Activated T-cell treated with anti-CD3 and anti-CD28 coated beads, Interleukin-2, amount 50 U/mL, for 72 hours (primary cell): ENCODE data around the gene GRM8. TPM values are rescaled to one million over a fixed set of nuclear protein-coding genes. Genes with fewer than 3 reads are reported as not detected.

Source experiments
- ATAC-seq, 2 donors: fragments of 150-1000 bp; cut with Tn5 transposase; replicated peaks in 1 of 2; 2 replicates each; pipeline ENCODE4 v1.10.0; 2021; ENCODE audit warnings: moderate library complexity in 2 of 2, mild to moderate bottlenecking in 1 of 2
- DNase-seq, 2 donors: peaks; one replicate each; pipeline ENCODE4 v3.0.0; 2021 to 2022; ENCODE audit warnings: mixed read lengths in 1 of 2
- H3K27ac Mint-ChIP-seq: one replicate; pipeline ENCODE4 v1.8.0; 2022; ENCODE audit warnings: mild to moderate bottlenecking, moderate library complexity, mixed read lengths
- H3K27me3 Mint-ChIP-seq: one replicate; pipeline ENCODE4 v1.8.0; 2022; ENCODE audit warnings: low read depth, mixed read lengths
- H3K36me3 Mint-ChIP-seq, 2 donors: one replicate each; pipeline ENCODE4 v1.8.0; 2022; ENCODE audit warnings: mixed read lengths in 2 of 2, mild to moderate bottlenecking in 1 of 2; ENCODE audit not compliant: insufficient read depth in 2 of 2
- H3K4me1 Mint-ChIP-seq: one replicate; pipeline ENCODE4 v1.8.0; 2022; ENCODE audit warnings: low read depth, mixed read lengths
- H3K4me3 Mint-ChIP-seq, 2 donors: one replicate each; pipeline ENCODE4 v1.8.0; 2022; ENCODE audit warnings: mild to moderate bottlenecking in 2 of 2, mixed read lengths in 2 of 2, moderate library complexity in 2 of 2
- H3K9me3 Mint-ChIP-seq, 2 donors: one replicate each; pipeline ENCODE4 v1.8.0; 2022; ENCODE audit warnings: mixed read lengths in 2 of 2
- total RNA-seq, 2 donors: library from RNA; stranded (reverse); gene quantifications; one replicate each; pipeline ENCODE4 v1.2.3, GENCODE V29; 2022

The GRM8 gene
- total RNA-seq, 2 donors from 2014 or later = not detected

DNA sequence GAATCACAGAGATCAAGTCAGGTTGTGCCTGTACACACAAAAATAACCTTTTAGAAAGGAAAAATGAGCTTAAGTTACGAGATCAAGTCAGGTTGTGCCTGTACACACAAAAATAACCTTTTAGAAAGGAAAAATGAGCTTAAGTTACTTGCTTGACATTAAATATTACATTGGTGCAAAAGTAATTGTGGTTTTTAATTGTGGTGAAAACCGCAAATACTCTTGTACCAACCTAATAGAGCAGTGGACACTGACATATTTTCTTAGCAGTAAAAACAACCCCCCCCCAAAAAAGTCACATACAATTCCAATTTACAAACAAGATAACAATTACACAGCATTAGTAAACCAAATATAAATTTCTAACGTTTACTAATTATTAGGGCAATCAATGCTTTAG lies 595.6 kb downstream of the GRM8 start:
- no peaks in the 10 kb centered on the region for H3K36me3 Mint-ChIP-seq
- H3K27me3 Mint-ChIP-seq = no peaks in the 10 kb centered on the region
- peaks cover 2 to 7% of the 10 kb centered on the region in 2 donors for H3K9me3 Mint-ChIP-seq
- no peak overlapping the region for H3K4me3 Mint-ChIP-seq
- DNase-seq (no peak), ATAC-seq (no peak)
- H3K4me1 Mint-ChIP-seq = no peaks in the 10 kb centered on the region
- H3K27ac Mint-ChIP-seq = no peak overlapping the region

DNA sequence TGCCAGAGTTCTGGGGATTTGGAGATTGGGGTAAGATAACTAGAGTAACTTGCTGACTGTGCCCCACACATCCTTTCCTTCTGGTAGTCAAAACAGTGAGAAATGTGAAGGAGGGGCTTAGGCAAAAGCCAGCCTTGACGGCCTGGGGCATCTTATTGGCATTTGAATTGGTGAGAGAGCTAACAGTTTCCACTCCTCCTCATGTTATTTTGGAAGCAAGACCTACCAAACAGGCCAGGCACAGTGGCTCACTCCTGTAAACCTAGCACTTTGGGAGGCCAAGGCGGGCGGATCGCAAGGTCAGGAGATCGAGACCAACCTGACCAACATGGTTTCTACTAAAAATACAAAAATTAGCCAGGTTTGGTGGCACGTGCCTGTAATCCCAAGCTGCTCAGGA lies 596.6 kb downstream of the GRM8 start:
- Mint-ChIP-seq H3K27me3 (no peaks in the 10 kb centered on the region), H3K27ac (no peak overlapping the region), H3K4me1 (no peaks in the 10 kb centered on the region)

DNA sequence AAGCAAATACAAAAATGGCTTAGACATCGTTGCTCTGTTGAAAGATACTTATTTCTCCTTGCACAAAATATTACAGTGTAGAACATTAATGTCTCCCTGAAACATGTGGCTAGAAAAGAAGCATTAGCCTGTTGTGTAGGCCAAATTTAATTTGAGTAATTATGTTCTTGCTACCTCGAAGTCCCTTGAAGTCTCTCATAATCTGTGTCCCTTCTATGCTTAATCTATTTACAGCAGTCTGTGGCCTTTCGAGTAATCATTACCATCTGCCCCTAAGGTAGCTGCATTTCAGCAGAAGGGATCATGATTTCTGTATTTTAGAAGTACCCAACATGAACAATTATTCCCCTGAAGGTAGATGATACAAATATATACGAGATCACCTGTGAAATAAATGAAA lies 615.2 kb downstream of the GRM8 start:
- no peak overlapping the region for H3K27ac Mint-ChIP-seq
- H3K36me3 Mint-ChIP-seq = no peaks in the 10 kb centered on the region
- no peaks in the 10 kb centered on the region for H3K4me1 Mint-ChIP-seq
- H3K9me3 Mint-ChIP-seq = peaks cover 0 to 3% of the 10 kb centered on the region in 2 donors
- DNase-seq = no peak
- no peaks in the 10 kb centered on the region for H3K27me3 Mint-ChIP-seq
- no peak overlapping the region for H3K4me3 Mint-ChIP-seq
- no peak for ATAC-seq

More for the DNA sequence above, 596.6 kb downstream of the GRM8 start:
- no peaks in the 10 kb centered on the region for H3K36me3 Mint-ChIP-seq
- H3K9me3 Mint-ChIP-seq = peaks cover 7 to 8% of the 10 kb centered on the region in 2 donors
- DNase-seq (no peak), ATAC-seq (no peak)
- H3K4me3 Mint-ChIP-seq = no peak overlapping the region

DNA sequence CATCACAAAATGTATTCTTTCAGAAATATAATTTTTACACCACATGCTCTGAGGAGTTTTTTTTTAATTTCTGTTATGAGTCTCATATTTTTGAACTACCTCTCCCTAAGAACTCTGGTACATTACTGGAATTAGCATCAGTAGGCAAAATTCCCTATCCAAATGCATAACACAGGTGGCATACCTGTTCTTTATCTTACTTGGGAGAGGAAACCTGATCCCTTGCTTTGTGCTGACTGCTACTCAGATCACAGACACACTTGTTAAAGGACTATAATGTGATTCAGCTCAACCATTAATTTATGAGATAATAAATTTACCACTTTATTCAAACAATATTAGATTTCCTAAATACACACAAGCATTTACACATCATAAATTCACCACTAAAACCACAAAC lies 617.2 kb downstream of the GRM8 start:
- Mint-ChIP-seq H3K27me3 (no peaks in the 10 kb centered on the region), H3K27ac (no peak overlapping the region), H3K4me3 (no peak overlapping the region), H3K36me3 (no peaks in the 10 kb centered on the region), H3K9me3 (peaks cover 0 to 3% of the 10 kb centered on the region in 2 donors), H3K4me1 (no peaks in the 10 kb centered on the region)
- ATAC-seq (no peak), DNase-seq (no peak)

DNA sequence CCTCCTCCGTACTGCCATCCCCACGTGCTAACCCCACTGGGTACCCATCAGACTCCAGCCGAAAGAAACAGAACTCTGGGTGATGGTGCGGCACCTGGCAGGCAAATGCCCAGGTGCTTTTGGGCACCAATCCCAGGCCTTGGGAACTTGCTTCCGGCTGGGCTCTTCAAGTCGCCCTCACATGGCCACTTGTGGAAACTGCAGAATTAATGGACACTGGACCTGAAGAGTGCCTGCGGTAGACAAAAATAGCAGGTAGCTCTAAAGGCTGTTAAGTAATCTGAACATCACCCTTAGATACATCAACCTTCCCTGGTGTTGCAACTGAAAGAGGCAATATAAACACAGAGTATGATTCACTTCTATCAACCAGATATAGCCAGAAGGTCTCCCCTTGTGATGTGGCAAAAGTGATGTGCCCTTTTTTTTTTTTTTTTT lies 644.4 kb downstream of the GRM8 start:
- no peaks in the 10 kb centered on the region for H3K4me1 Mint-ChIP-seq
- H3K27ac Mint-ChIP-seq = no peak overlapping the region
- no peak for ATAC-seq
- H3K36me3 Mint-ChIP-seq = no peaks in the 10 kb centered on the region
- H3K4me3 Mint-ChIP-seq = no peak overlapping the region
- DNase-seq = no peak
- H3K9me3 Mint-ChIP-seq = no peaks in the 10 kb centered on the region
- H3K27me3 Mint-ChIP-seq = no peaks in the 10 kb centered on the region

DNA sequence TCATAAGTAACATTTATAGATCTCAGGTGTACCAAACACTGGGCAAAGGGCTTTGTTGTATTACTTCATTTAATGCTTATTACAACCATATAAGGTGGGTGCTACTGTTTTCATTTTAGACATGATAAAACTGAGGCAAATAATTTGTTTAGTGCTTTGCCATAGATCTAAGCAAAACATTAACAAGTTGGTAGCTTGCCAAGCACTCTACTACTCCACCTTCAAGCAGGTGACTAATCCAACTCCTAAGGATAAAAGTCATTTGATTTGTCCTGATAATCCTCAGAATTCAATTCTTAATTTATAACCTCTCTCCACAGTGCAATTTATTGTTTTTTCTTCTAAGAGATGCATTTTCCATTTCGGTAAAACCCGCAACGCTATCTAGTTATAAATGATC lies 646.4 kb downstream of the GRM8 start:
- no peak for ATAC-seq
- Mint-ChIP-seq H3K4me3 (no peak overlapping the region), H3K27ac (no peak overlapping the region), H3K27me3 (no peaks in the 10 kb centered on the region), H3K36me3 (no peaks in the 10 kb centered on the region), H3K4me1 (no peaks in the 10 kb centered on the region), H3K9me3 (no peaks in the 10 kb centered on the region)
- no peak for DNase-seq

DNA sequence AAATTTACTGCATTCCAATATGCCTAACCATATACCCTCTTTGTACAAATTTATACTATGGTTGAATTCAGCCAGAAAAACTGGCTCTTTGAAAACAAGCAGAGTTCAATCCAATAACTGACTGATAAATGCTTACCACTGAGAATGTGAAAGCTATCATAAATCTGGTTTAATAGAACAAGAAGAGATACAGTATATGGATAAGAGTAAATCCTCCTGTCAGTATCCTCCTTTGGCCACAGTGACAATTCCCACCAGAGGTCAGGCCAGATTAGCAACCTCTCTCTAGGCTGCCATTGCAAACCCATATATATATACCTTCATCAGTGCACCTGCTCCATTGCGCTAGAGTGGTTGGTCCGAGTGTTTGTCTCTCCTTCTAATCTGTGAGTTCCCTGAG lies 647.2 kb downstream of the GRM8 start:
- Mint-ChIP-seq H3K27ac (no peak overlapping the region), H3K27me3 (no peaks in the 10 kb centered on the region), H3K4me3 (no peak overlapping the region), H3K4me1 (no peaks in the 10 kb centered on the region), H3K36me3 (no peaks in the 10 kb centered on the region), H3K9me3 (no peaks in the 10 kb centered on the region)
- DNase-seq (no peak), ATAC-seq (no peak)

DNA sequence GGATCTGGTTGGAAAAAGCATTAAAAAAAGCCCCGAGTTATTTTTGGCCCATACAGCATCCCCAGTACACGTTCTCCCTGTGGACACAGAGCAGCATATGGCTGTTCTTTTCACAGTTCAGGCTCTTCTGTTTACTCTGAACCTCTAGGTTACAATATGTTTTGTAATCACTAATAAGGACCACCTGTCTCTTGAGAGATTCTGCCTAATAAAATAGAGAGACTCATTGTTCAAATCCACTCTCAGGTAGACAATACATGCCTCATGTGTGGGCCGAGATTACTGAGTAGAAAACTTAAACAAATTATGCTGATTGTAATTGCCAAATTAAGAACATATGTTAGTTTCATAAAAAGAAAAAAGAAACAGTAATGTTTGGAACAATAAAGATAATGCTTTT lies 647.7 kb downstream of the GRM8 start:
- Mint-ChIP-seq H3K36me3 (no peaks in the 10 kb centered on the region), H3K9me3 (no peaks in the 10 kb centered on the region), H3K4me1 (no peaks in the 10 kb centered on the region), H3K27me3 (no peaks in the 10 kb centered on the region), H3K27ac (no peak overlapping the region), H3K4me3 (no peak overlapping the region)
- ATAC-seq (no peak), DNase-seq (no peak)

DNA sequence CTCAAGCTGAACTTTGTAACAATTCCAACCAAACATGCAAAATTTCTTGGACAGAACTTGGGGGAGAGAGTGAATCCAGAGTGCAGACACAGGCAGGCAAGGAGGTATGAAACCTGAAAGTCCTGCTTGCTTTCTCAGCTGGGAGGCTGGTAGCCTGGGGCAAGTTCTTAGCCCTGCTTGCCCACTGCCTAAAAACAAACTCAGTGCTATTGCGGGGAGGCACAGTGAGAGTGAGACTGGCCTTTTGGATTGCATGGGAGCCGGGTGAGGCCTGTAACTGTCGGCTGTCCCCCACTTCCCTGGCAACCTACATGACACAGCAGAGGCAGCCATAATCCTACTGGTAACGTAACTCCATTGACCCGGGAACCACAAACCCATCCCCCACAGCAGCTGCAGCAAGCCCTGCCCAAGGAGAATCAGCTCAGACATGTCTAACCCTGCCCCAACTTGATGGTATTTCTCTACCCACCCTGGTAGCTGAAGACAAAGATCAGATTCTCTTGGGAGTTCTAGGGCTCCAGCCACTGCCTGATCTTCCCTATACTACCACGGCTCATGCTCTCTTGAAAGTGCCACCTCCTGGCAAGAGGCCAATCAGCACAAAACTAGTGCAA lies 663.6 kb downstream of the GRM8 start:
- DNase-seq (no peak), ATAC-seq (no peak)
- Mint-ChIP-seq H3K36me3 (no peaks in the 10 kb centered on the region), H3K27ac (no peak overlapping the region), H3K4me3 (no peak overlapping the region), H3K4me1 (no peaks in the 10 kb centered on the region), H3K27me3 (no peaks in the 10 kb centered on the region), H3K9me3 (peaks cover 4% of the 10 kb centered on the region in 2 donors)

DNA sequence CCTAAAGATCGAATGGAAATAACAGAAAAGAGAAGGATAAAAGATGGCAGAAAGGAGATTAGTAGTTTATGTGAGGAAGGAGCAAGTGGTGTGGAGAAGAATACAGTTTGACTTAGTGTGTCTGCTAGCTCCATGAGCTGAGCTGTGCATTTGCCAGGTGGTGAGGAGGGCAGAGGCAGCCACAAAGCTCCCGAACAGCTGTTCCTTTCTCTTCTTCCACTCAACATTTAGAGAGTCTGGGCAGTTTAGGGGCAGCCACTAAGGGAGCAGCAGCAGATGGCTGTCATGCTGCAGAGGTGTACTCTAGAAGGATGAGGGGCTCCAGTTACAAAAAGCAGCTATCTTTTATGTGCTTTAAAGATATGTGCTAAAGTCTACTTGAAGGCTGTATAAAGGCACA lies 674.4 kb downstream of the GRM8 start:
- H3K4me3 Mint-ChIP-seq = no peak overlapping the region
- no peak overlapping the region for H3K27ac Mint-ChIP-seq
- DNase-seq (no peak), ATAC-seq (no peak)
- H3K36me3 Mint-ChIP-seq = no peaks in the 10 kb centered on the region
- H3K27me3 Mint-ChIP-seq = no peaks in the 10 kb centered on the region
- H3K4me1 Mint-ChIP-seq = no peaks in the 10 kb centered on the region
- peaks cover 3 to 7% of the 10 kb centered on the region in 2 donors for H3K9me3 Mint-ChIP-seq

DNA sequence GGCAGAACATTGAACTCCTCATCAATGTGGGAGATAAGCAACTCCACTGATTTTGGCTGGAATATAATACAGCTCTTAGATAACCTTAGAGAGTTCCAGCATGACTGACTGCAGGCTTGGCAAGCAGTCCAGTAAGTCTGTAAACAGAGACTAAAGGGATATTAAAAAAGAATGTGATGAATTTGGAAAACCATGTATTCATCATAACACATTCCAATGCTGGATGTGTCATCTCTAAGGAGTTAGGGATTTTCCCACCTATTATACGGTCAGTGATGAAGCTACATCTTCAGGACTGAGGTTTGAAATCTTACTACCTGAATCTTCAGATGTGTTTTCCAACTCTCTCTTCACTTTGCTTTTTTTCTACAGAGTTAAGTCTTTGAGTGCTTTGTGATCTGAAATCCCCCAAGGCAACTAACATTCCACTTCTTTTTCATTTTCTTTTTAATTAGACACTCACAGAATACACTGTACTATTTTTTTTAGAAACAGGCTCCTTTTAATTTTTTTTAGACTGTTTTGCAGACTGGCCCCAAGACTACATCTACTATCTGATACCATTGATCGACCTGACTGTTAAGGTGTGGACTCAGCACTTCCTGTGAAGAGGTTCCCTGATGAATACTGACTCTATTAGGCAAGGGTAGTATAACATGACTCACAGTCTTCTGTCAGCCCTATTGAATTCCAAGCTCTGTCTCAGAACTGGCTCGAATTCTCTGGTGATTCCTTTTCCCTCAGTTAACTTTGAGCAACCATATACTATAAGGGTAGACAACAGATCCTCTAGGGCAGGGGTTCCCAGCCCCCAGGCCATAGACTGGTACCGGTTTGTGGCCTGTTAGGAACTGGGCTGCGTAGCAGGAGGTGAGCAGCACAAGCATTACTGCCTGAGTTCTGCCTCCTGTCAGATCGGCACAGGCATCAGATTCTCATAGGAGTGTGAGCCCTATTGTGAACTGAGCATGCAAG lies 678.2 kb downstream of the GRM8 start:
- Mint-ChIP-seq H3K36me3 (no peaks in the 10 kb centered on the region), H3K27ac (no peak overlapping the region), H3K27me3 (no peaks in the 10 kb centered on the region), H3K4me3 (no peak overlapping the region), H3K4me1 (no peaks in the 10 kb centered on the region), H3K9me3 (peaks cover 4 to 6% of the 10 kb centered on the region in 2 donors)
- no peak for DNase-seq
- ATAC-seq = no peak

DNA sequence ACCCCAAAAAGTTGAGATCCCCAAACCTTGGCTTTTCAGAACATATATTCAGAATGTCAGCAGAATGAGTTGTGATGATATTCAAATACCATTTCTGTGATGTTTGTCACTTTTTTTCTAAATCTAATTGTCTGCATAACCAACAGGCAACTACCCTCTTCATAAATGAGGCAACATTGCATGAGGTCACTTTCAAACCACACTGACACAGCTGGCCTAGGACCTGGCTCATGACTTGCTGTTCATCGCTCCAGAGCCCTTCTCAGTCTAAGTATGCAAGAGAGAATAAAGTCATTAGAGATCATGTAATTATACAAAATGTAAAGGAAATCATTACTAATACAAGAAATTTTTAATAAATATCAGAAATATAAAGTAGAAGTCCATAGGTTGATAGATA lies 681.9 kb downstream of the GRM8 start:
- no peaks in the 10 kb centered on the region for H3K27me3 Mint-ChIP-seq
- ATAC-seq = no peak
- no peaks in the 10 kb centered on the region for H3K36me3 Mint-ChIP-seq

DNA sequence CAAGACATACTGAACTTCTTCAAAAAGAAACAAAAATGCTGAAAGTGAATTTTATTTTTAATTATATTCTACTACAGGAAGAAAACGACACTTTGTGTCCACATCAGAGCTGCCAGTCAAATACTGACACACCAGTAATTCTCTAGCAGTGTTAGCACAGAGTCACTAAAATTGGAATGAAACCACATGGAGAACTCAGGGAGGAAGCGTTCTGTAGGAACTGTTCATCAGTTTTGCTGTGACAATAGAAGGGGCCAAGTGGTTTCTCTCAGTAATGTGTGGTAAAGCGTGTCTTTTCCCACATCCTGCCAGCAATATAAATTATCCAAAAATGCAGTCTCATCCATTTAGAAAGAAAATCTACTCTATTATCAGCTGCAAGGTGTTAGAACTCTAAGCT lies 683.3 kb downstream of the GRM8 start:
- H3K27ac Mint-ChIP-seq = no peak overlapping the region
- H3K4me3 Mint-ChIP-seq = no peak overlapping the region
- no peak for DNase-seq
- H3K4me1 Mint-ChIP-seq = no peaks in the 10 kb centered on the region
- peaks cover 0 to 3% of the 10 kb centered on the region in 2 donors for H3K9me3 Mint-ChIP-seq
- ATAC-seq = no peak
- no peaks in the 10 kb centered on the region for H3K36me3 Mint-ChIP-seq
- no peaks in the 10 kb centered on the region for H3K27me3 Mint-ChIP-seq

More for the DNA sequence above, 681.9 kb downstream of the GRM8 start:
- DNase-seq = no peak
- no peak overlapping the region for H3K4me3 Mint-ChIP-seq
- no peak overlapping the region for H3K27ac Mint-ChIP-seq
- peaks cover 0 to 3% of the 10 kb centered on the region in 2 donors for H3K9me3 Mint-ChIP-seq
- no peaks in the 10 kb centered on the region for H3K4me1 Mint-ChIP-seq
